Stimulated activated naive B cell treated with anti-CD40 and anti-IgM and Interleukin-4, amounts not matched to agents 10 μg/mL and 1 μg/mL and 100 μg/mL, for 72 hours (primary cell): ENCODE measurements around the gene ZPR1.

Source experiments
- ATAC-seq, 2 donors: fragments of 150-1000 bp; cut with Tn5 transposase; replicated peaks; 2 replicates each; pipeline ENCODE4 v1.10.0; 2021; ENCODE audit warnings: moderate library complexity in 1 of 2
- DNase-seq: peaks from one replicate; pipeline ENCODE4 v3.0.0; 2021
- H3K27ac Mint-ChIP-seq: one replicate; pipeline ENCODE4 v1.8.0; 2022; ENCODE audit warnings: mild to moderate bottlenecking, mixed read lengths
- H3K27me3 Mint-ChIP-seq, 2 donors: one replicate each; pipeline ENCODE4 v1.8.0; 2022; ENCODE audit warnings: mixed read lengths in 2 of 2
- H3K36me3 Mint-ChIP-seq, 2 donors: one replicate each; pipeline ENCODE4 v1.8.0; 2022; ENCODE audit warnings: mixed read lengths in 2 of 2, mild to moderate bottlenecking in 1 of 2
- H3K4me1 Mint-ChIP-seq, 2 donors: one replicate each; pipeline ENCODE4 v1.8.0; 2022; ENCODE audit warnings: mixed read lengths in 2 of 2, mild to moderate bottlenecking in 1 of 2
- H3K4me3 Mint-ChIP-seq, 2 donors: one replicate each; pipeline ENCODE4 v1.8.0; 2022; ENCODE audit warnings: mild to moderate bottlenecking in 2 of 2, mixed read lengths in 2 of 2, moderate library complexity in 1 of 2
- H3K9me3 Mint-ChIP-seq, 2 donors: one replicate each; pipeline ENCODE4 v1.8.0; 2022; ENCODE audit warnings: mixed read lengths in 2 of 2, mild to moderate bottlenecking in 1 of 2

The ZPR1 gene

GRCh38 chr11:116791813-116792143 lies 4.0 kb upstream of the ZPR1 start, which contains the start of gene APOA5:
APOA5 (minus strand) TSS chr11:116791879; CDS start chr11:116791860, 19 bp downstream.
- DNase-seq (no peak), ATAC-seq (no peak)
- peaks cover 13 to 26% of the 10 kb centered on the region in 2 donors for H3K4me1 Mint-ChIP-seq
- no peak within 1 kb of the TSS for H3K27ac Mint-ChIP-seq
- no peaks in the 10 kb centered on the region for H3K9me3 Mint-ChIP-seq
- H3K27me3 Mint-ChIP-seq = peaks cover 7 to 10% of the 10 kb centered on the region in 2 donors
- peaks cover 3 to 8% of the 10 kb centered on the region in 2 donors for H3K36me3 Mint-ChIP-seq
- peak within 1 kb of the TSS in 1 of 2 donors; percentile 19 for H3K4me3 Mint-ChIP-seq

GRCh38 chr11:116791002-116791812 lies 3.4 kb upstream of the ZPR1 start:
- ATAC-seq (peak; percentile 49 to 56), DNase-seq (peak; percentile 44)
- H3K4me1 Mint-ChIP-seq = peaks cover 13 to 30% of the 10 kb centered on the region in 2 donors
- H3K4me3 Mint-ChIP-seq = peak overlapping the region in 1 of 2 donors; percentile 19
- no peaks in the 10 kb centered on the region for H3K9me3 Mint-ChIP-seq
- no peak overlapping the region for H3K27ac Mint-ChIP-seq
- H3K27me3 Mint-ChIP-seq = peaks cover 7 to 10% of the 10 kb centered on the region in 2 donors
- H3K36me3 Mint-ChIP-seq = peaks cover 3 to 12% of the 10 kb centered on the region in 2 donors

GRCh38 chr11:116790167-116791001 lies 2.6 kb upstream of the ZPR1 start:
- Mint-ChIP-seq H3K36me3 (peaks cover 5 to 17% of the 10 kb centered on the region in 2 donors), H3K4me3 (no peak overlapping the region), H3K9me3 (no peaks in the 10 kb centered on the region), H3K27me3 (peaks cover 7 to 10% of the 10 kb centered on the region in 2 donors), H3K27ac (no peak overlapping the region), H3K4me1 (peaks cover 14 to 33% of the 10 kb centered on the region in 2 donors)
- DNase-seq (no peak), ATAC-seq (no peak)

- ATAC-seq (no peak), DNase-seq (no peak)
- Mint-ChIP-seq H3K36me3 (peaks cover 19 to 31% of the 10 kb centered on the region in 2 donors), H3K4me1 (peaks cover 19 to 39% of the 10 kb centered on the region in 2 donors), H3K4me3 (peak overlapping the region in 1 of 2 donors; percentile 96), H3K9me3 (no peaks in the 10 kb centered on the region), H3K27me3 (peaks cover 7 to 10% of the 10 kb centered on the region in 2 donors), H3K27ac (no peak overlapping the region)
Measured at GRCh38 chr11:116788975-116789374, 1.2 kb upstream of the ZPR1 start.

- DNase-seq = no peak
- H3K36me3 Mint-ChIP-seq = peaks cover 20 to 32% of the 10 kb centered on the region in 2 donors
- peaks cover 19 to 39% of the 10 kb centered on the region in 2 donors for H3K4me1 Mint-ChIP-seq
- H3K27ac Mint-ChIP-seq = peak overlapping the region; percentile 98
- ATAC-seq = no peak
- H3K9me3 Mint-ChIP-seq = no peaks in the 10 kb centered on the region
- H3K4me3 Mint-ChIP-seq = peak overlapping the region; percentile 95 to 96
- H3K27me3 Mint-ChIP-seq = peaks cover 7 to 10% of the 10 kb centered on the region in 2 donors
Measured at GRCh38 chr11:116788534-116788933, 711 bp upstream of the ZPR1 start.

GRCh38 chr11:116787436-116787785 lies 412 bp downstream of the ZPR1 start:
- Mint-ChIP-seq H3K27ac (peak overlapping the region; percentile 90), H3K9me3 (no peaks in the 10 kb centered on the region), H3K27me3 (peaks cover 7 to 10% of the 10 kb centered on the region in 2 donors), H3K4me3 (peak overlapping the region; percentile 95 to 96), H3K4me1 (peaks cover 19 to 39% of the 10 kb centered on the region in 2 donors), H3K36me3 (peaks cover 29 to 44% of the 10 kb centered on the region in 2 donors)
- DNase-seq (no peak), ATAC-seq (peak; percentile 10 to 17)

GRCh38 chr11:116786966-116787365 lies 857 bp downstream of the ZPR1 start:
- H3K36me3 Mint-ChIP-seq = peaks cover 33 to 48% of the 10 kb centered on the region in 2 donors
- no peak for ATAC-seq
- DNase-seq = no peak
- peaks cover 7 to 10% of the 10 kb centered on the region in 2 donors for H3K27me3 Mint-ChIP-seq
- H3K27ac Mint-ChIP-seq = peak overlapping the region; percentile 90
- H3K4me3 Mint-ChIP-seq = peak overlapping the region; percentile 95 to 96
- peaks cover 19 to 39% of the 10 kb centered on the region in 2 donors for H3K4me1 Mint-ChIP-seq
- no peaks in the 10 kb centered on the region for H3K9me3 Mint-ChIP-seq

- no peaks in the 10 kb centered on the region for H3K9me3 Mint-ChIP-seq
- peaks cover 39 to 54% of the 10 kb centered on the region in 2 donors for H3K36me3 Mint-ChIP-seq
- peak overlapping the region; percentile 95 to 96 for H3K4me3 Mint-ChIP-seq
- peaks cover 19 to 40% of the 10 kb centered on the region in 2 donors for H3K4me1 Mint-ChIP-seq
- H3K27me3 Mint-ChIP-seq = peaks cover 7 to 8% of the 10 kb centered on the region in 2 donors
- ATAC-seq = no peak
- no peak overlapping the region for H3K27ac Mint-ChIP-seq
- DNase-seq = no peak
Measured at GRCh38 chr11:116786326-116786725, 1.5 kb downstream of the ZPR1 start.

- peak overlapping the region; percentile 9 for H3K27ac Mint-ChIP-seq
- no peak overlapping the region for H3K4me3 Mint-ChIP-seq
- peaks cover 54 to 77% of the 10 kb centered on the region in 2 donors for H3K36me3 Mint-ChIP-seq
- H3K9me3 Mint-ChIP-seq = no peaks in the 10 kb centered on the region
- H3K4me1 Mint-ChIP-seq = peaks cover 16 to 42% of the 10 kb centered on the region in 2 donors
- H3K27me3 Mint-ChIP-seq = no peaks in the 10 kb centered on the region
- ATAC-seq (no peak), DNase-seq (no peak)
Measured at GRCh38 chr11:116782728-116783127, 5.1 kb downstream of the ZPR1 start.

- ATAC-seq = no peak
- no peaks in the 10 kb centered on the region for H3K27me3 Mint-ChIP-seq
- no peak overlapping the region for H3K27ac Mint-ChIP-seq
- H3K4me3 Mint-ChIP-seq = no peak overlapping the region
- no peaks in the 10 kb centered on the region for H3K9me3 Mint-ChIP-seq
- no peak for DNase-seq
- H3K4me1 Mint-ChIP-seq = peaks cover 23 to 54% of the 10 kb centered on the region in 2 donors
- H3K36me3 Mint-ChIP-seq = peaks cover 55 to 73% of the 10 kb centered on the region in 2 donors
Measured at GRCh38 chr11:116778556-116778955, 9.3 kb downstream of the ZPR1 start.

- H3K9me3 Mint-ChIP-seq = no peaks in the 10 kb centered on the region
- ATAC-seq (no peak), DNase-seq (no peak)
- H3K4me3 Mint-ChIP-seq = no peak overlapping the region
- H3K27me3 Mint-ChIP-seq = no peaks in the 10 kb centered on the region
- H3K27ac Mint-ChIP-seq = peak overlapping the region; percentile 6
- H3K36me3 Mint-ChIP-seq = peaks cover 42 to 58% of the 10 kb centered on the region in 2 donors
- peaks cover 25 to 58% of the 10 kb centered on the region in 2 donors for H3K4me1 Mint-ChIP-seq
Measured at GRCh38 chr11:116777056-116777455, 10.8 kb downstream of the ZPR1 start.

GRCh38 chr11:116776522-116776984 lies 11.3 kb downstream of the ZPR1 start:
- no peak for ATAC-seq
- Mint-ChIP-seq H3K9me3 (no peaks in the 10 kb centered on the region), H3K27ac (peak overlapping the region; percentile 63), H3K4me3 (no peak overlapping the region), H3K36me3 (peaks cover 38 to 54% of the 10 kb centered on the region in 2 donors), H3K4me1 (peaks cover 28 to 62% of the 10 kb centered on the region in 2 donors), H3K27me3 (no peaks in the 10 kb centered on the region)
- no peak for DNase-seq

- H3K4me1 Mint-ChIP-seq = peaks cover 32 to 62% of the 10 kb centered on the region in 2 donors
- DNase-seq (no peak), ATAC-seq (no peak)
- H3K9me3 Mint-ChIP-seq = no peaks in the 10 kb centered on the region
- peak overlapping the region; percentile 63 for H3K27ac Mint-ChIP-seq
- no peak overlapping the region for H3K4me3 Mint-ChIP-seq
- H3K36me3 Mint-ChIP-seq = peaks cover 35 to 50% of the 10 kb centered on the region in 2 donors
- no peaks in the 10 kb centered on the region for H3K27me3 Mint-ChIP-seq
Measured at GRCh38 chr11:116775975-116776374, 11.8 kb downstream of the ZPR1 start.

GRCh38 chr11:116774661-116775060 lies 13.2 kb downstream of the ZPR1 start:
- Mint-ChIP-seq H3K4me1 (peaks cover 33 to 68% of the 10 kb centered on the region in 2 donors), H3K4me3 (peak overlapping the region in 1 of 2 donors; percentile 7), H3K36me3 (peaks cover 35 to 48% of the 10 kb centered on the region in 2 donors), H3K27ac (peak overlapping the region; percentile 86), H3K27me3 (no peaks in the 10 kb centered on the region), H3K9me3 (no peaks in the 10 kb centered on the region)
- DNase-seq (no peak), ATAC-seq (no peak)
